HG03135 (cell line): ENCODE results near the gene CSTB.
"Not testable (repeated sequence)": the region's sequence is repeated elsewhere in the genome, so short reads cannot be mapped to it uniquely, and the experiment has no call there.

Source experiments
- ATAC-seq: cut with Tn5 transposase; IDR thresholded peaks from one replicate; pipeline ENCODE4 v1.9.1; 2021; ENCODE audit warnings: mild to moderate bottlenecking, moderate library complexity; ENCODE audit not compliant: unreplicated experiment

Gene CSTB, protein sequence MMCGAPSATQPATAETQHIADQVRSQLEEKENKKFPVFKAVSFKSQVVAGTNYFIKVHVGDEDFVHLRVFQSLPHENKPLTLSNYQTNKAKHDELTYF

DNA sequence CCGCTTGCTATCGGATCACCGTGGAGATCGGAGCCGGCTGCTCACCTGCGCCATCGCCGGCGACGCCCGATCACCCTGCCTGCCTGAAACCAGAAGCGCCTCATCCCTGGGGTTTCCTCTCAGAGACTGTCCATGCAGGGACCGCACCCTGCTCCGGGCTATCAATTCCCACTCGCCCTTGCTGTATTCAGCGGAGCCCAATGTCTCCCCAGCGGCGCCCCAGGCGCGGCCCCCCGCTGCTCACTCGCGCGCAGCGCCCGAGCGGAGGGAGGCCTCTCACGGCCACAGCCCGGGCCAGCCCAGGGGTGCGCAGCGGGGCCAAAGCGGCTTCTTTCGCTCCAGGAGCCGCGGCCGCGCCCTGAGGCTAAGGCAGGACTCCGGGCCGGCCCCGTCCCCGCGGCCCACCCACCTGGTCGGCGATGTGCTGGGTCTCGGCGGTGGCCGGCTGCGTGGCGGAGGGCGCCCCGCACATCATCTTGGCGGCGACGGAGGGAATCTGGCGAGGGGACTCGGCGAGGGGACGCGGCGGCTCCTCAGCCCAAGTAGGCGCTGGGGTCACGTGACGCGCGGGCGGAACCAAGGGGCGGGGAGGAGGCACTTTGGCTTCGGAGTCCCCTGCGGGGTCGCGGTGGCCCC, at the start of gene CSTB:
CSTB (minus strand) TSS at position 514 of the 636 bp plus-strand sequence; CDS start at position 475, 39 bp downstream.
- ATAC-seq, result no peak

DNA sequence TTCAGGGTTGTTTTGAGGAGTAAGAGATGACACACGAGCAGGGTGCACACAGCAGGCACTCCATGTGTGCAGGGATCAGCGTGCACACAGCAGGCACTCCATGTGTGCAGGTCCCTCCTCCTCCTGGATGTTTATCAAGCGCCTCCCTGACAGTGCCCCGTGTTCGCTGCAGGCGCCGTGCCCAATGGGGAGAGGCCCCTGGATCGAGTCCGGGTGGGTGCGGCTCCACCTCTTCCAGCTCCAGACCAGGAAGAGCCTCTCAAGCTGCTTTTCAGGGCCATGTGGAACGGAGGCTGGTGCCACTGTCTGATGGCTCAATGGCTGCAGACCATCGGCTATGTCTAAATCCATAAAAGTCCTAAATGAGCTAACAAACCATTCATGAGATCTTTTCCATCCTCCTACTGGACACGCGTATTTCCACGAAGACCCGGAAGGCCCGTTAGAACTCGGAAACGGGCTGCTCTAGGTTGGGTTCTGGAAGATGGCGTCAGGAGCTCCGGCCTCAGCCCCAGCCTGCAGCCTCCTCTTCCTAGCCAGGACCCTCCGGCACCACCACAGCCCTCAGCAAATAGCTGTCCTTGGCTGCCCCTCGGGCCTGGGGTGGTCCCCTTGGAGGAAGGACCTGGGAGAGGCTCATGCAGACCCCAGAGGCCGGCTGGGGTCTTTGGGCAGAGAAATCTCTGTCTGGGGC, 49.3 kb upstream of the CSTB start:
- ATAC-seq, result no peak

DNA sequence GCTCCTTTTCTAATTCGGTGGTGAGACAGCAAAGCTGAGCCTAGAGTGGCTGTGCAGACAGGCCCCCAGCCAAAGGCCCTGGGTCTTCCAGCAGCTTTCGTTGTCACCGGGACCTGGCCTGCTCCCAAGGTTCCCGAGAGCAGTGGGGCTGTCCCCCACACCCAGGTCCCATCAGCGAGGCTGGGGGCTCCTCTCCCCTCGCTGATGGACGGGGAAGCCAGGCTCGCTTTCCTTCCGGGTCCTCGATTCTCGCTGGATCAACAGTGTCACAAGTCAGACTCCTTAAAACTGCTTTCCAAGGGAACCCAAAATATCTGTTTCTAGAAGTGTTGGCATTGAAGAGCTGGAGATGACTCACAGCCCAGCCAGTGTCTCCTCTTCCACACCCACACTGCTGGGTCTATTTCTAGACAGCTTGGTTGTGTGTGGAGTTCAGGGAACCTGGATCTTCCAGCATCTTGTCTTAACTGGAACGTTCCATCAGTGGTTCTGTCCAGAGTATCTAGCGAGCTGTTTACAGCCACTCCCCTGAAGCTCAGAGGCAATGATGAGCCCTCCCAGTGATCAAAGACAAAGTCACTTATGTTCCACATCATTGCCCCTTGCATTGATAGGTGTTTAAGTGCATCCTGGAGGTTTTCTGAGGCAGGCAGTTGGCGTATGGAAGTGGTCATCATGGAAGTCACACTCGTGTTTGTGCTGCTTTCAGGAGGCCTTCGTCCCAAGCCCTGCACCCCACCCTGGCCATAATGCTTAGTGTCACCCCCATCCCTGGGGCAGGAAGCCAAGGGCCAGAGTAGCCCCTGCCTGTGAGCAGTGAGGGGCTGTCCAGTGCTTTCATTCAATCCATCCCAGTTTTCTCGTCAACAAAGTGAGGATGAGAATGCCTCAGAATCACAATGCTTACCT, 48.5 kb upstream of the CSTB start:
- ATAC-seq, result no peak

DNA sequence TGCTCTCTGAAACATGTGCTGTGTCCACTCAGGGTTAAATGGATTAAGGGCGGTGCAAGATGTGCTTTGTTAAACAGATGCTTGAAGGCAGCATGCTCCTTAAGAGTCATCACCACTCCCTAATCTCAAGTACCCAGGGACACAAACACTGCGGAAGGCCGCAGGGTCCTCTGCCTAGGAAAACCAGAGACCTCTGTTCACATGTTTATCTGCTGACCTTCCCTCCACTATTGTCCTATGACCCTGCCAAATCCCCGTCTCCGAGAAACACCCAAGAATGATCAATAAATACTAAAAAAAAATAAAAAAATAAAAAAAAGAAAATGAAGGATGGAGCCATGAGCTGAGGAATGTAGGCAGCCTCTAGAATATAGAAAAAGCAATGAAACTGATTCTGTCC, 46.6 kb upstream of the CSTB start:
- not testable (repeated sequence) for ATAC-seq

DNA sequence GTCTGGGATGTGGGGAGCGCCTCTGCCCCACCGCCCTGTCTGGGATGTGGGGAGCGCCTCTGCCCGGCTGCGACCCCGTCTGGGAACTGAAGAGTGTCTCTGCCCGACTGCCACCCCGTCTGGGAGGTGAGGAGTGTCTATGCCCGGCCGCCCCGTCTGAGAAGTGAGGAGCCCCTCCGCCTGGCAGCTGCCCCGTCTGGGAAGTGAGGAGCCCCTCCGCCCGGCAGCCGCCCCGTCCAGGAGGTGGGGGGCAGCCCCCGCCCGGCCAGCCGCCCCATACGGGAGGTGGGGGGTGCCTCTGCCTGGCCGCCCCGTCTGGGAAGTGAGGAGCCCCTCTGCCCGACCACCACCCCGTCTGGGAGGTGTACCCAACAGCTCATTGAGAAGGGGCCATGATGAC, 46.1 kb upstream of the CSTB start:
- ATAC-seq, result not testable (repeated sequence)

DNA sequence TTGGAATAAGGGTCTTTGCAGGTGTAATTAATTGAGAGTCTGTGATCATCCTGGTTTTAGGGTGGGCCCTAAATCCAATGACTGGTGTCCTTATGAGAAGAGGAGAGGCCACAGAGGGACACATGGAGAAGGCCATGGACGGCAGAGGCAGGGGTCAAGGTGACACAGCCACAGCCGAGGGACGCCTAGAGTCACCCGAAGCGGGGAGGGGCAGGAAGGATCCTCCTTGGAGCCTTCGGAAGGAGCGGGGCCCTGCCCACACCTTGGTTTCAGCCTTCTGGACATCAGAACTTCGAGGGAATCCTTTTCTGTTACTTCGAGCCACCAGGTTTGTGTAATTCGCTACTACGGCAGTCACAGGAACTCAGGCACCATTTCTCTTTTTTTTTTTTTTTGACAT, 44.4 kb upstream of the CSTB start:
- ATAC-seq, result no peak

DNA sequence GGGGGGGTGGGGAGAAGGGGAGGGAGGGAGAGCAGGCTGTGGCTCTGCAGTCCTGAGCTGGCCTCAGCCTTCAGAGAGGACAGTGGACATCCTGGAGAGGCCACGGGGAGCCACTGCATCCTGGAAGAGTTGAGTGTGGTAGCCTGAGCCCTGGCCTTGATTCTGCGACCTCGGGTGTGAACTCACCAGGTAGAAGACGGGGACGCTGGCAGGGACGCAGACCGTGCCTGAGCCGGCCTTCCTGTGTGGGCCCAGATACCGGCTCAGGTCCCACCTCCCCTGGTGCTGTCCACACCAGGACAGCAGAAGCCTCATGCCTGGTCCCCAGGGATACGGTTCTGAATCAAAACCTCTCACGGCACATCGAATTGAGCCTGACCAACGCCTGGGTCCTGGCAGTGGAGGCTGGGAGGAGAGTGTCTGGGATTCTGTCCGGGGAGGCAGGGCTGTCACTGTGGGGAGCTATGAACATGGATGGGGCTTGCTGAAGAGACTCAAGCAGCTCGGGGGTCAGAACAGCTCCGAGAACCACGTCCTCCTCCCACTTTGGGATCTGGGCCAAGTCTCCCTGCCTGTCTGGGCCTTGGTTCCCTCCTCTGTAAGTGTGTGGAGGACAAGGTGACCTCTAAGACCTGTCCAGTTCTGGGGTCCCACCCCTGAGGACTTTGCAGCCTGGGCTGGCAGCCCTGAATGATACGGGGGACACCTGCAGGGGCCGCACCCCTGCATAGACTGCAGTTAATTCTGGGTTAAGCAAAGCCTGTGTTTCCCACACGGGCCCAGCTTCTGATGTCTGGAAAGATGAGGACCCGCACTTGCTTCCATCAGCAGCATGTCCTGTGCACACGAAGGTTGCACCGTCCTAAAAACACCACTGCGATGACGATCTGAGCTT, 43.6 kb upstream of the CSTB start:
- ATAC-seq, result no peak

DNA sequence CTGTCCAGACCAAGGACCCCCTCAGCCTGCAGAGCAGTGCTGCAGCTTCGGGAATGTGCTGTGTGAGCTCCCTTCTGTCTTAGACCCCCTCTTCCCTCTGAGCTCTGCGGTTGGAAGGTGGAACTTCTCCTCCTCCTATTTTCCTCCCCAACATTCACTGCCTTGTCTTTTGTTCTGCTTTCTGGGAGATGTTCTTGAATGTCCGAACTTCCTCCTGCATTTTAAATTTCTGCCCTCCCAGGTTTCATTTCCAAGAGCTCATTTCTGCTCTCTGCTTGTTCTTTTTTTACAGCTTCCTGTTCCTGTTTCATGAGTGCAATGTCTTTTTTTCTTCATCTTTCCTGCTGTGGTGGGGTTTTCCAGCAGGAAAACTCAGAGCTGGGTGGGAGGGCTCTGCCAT, 42.6 kb upstream of the CSTB start:
- ATAC-seq, result no peak

DNA sequence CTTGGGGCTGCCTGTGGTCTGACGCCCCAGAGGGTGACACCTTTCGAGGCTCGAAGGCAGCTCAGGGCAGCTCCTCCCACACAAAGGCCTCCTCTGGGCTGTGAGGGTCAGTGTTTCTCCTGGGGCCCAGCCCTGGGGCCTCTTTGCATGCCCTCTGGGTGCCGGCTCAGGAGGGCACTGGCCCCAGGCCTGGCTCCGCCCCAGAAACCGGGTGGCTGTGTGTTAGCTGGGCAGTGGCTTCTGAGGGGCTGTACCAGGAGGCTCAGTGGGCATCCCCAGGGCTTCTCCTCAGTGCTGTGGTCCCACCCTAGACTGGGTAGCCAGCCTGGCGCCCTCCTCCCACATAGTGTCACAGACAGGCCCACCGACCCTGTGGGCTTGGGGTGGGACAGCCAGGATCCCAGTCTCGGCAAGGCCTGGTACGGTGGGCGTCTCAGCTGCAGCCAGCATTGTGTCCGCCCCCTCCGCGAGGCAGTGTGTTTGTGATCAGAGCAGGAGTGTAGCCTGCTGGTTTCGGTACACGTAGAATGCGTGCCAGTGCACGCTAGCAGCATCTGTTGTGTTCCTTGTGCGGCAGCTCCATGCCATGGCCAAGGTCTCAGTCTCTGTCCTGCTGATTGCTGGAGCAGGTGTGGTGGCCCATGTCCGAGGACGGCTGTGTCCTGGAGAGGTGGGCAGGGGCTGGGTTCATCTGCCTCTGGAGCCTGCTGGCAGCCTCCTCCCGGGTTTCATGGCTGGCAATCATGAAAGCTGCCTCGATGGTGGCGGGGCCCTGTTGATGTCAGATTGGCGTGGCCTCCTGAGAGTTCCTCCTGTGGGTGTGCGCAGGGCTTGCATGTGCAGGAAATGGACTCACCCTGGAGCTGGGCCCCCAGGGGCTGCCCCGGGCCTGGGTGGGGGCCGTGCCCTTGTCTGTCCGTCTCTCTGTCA, 41.3 kb upstream of the CSTB start:
- ATAC-seq, result no peak

DNA sequence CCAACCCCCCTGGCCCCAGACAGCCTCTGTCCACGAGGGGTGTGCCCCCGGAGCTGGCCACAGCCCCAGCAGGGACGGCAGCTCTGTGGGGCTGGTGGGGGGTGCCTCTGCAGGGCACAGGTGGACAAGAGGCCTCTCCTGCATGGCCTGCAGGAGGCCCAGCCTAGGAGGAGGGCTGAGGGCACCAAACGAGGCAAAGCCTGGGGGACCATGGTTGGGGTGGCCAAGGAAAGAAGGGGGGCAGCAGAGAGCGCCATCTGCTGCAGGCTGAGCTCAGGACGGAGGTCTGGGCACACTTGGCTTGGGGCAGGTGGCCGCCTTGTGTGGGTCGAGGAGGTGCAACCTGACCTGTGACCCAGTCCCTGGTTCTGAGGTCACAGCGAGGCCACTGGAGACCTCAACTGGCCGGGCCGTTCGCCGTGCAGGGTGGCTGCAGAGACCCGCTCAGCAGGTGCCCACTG, 40.5 kb upstream of the CSTB start:
- no peak for ATAC-seq

DNA sequence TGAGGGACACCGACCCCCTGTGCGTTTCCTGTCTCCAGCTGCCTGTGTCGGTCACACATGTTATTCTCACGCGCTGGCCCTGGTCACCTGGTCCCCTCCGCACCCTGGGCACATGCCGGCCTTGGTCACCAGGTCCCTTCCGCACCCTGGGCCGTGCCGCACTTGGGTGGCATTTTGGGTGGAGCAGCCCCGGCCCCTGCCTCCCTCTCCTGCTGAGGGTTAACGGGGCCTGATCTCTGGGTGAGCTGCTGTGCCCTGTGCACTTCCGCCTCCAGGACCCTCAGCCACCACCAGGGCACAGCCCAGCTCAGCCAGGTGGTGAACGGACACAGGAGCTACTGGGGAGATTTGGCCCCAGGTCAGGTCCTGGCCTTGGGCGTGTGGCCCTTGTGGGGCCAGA, 39.9 kb upstream of the CSTB start:
- ATAC-seq, result no peak

DNA sequence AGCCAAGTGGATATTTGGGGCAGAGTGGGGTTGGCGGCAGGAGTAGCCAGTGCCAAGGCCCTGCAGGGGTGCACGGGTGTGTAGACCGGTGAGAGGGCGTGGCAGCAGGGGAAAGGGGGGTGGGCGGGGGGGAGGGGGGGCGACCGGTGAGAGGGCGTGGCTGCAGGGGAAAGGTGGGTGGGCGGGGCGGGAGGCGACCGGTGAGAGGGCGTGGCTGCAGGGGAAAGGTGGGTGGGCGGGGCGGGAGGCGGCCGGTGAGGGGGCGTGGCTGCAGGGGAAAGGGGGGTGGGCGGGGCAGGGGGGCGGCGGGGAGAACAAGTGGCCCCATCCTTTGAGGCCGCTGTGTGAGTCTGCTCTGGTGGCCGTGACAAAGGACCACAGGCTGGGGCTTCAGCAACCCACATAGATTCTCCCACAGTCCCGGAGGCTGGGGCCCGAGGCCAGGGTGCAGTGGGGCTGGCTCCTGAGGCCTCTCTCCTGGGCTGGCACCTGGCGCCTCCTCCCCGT, 39.1 kb upstream of the CSTB start:
- ATAC-seq, result no peak

DNA sequence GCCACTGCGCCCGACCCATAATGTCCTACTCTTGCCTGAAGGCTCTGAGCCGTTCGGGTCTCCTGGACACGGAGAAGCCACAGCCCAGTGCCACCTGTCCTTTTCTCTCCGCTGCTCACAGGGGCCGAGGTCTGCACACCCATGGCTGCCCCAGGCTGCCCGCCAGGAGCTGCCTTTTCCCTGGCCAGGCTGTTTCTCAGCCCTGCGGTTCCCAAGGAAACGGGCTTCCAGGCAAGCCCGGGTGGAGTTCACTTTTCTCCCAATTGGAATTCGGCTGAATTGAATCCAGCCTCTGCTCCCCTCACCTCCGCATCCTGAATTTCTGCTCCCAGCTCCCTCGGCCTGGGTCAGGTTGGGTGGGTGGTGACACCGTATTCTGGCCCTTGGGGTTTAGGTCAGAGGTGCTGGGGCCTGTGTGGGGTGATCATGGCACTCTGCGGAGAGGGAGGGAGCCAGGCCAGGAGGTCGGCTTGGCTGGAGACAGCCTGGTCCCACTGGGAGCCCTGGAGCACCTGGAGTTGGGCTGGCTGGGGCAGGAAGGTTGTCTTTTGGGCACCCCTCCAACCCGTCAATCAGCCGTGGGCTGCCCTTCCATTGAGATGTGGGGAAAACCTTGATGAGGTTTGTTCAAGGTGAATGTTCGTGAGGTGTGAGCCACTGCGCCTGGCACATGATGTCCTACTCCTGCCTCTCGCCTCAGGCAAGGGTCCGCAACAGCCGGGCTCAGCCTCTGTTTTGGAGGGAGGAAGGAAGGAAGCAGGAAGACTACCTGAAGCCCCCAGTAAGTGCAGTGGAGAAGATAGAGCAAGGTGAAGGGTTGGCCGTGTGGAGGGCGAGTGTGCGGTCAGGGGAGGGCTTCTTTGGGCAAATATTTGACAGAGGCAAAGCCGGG, 38.4 kb upstream of the CSTB start:
- no peak for ATAC-seq

DNA sequence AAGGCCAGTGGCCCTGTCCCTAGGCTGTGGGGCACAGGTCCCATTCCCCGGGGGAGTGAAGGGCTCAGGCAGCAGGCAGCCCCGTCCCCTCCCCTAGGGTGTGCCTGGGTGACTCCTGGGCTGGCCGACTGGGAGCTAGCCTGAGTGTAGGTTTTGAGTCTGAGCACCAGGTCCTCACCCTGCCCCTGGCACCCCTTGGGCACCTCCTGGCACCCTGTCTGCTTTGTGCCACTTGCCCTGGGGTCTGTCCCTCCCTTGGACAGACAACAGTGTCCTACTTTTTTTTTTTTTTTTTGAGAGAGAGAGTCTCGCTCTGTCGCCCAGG, 37.5 kb upstream of the CSTB start:
- no peak for ATAC-seq

DNA sequence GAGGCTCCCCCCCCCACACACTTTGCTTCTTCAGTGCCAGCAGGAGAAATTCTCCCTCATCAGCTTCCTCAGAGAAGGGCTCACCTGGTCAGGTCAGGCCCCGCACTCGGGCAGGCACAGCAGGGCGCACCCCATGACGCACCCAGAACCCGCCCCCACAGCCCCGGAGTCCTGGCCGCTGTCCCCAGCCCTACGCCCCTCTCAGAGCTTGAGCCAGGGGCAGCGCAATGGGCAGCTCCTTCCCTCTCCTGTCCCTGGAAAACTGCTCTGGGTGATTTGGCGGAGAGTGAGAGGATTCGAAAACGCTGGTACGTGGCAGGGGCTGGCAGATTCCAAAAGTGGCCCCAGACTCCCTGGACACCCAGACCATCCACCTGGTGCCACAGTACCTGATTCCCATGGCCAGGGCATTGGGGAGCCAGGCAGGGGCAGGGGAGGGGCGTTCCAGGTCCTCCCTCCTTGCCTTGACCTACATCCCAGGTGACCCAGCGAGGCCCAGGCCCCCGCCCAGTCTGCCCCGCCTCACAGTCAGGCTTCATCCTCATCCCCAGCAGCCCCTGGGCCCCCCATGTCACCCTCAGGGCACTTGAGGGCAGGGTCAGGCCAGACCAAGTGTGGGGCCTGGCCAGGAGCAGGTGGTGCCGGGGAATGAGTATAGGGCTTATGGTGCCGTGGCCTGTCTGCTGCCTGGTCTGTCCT, 37.0 kb upstream of the CSTB start:
- ATAC-seq, result no peak

DNA sequence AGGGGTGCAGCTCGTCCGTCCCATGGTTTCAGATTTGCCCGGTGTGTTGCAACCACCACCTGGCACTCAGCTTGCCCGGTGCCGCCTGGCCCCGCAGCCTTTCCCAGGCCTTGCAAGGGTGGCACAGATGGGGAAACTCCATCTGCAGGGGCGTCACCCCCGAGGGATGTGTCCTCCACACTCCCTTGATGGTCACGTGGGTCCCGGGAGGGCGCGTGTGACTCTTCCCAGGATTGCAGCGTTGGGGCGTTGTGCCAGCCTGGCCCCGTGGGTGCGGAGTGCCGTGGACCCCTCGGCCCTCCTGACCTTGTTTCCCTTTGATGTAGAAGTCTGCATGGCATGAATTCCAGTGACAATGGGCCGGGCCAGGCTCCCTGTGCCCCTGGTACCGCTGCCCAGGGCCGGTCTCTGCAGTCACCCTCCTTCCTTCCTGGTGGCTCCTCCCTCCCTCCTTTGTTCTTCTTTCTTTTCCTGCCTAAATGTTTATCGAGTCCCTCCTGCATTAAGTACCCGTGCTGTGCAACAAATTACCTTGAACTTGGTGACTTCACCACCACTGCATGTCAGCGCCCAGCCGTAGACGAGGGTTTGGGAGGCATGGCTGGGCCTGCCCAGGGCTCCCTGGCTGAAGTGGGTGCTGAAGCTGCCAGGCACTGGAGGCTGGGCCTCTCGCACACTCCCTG, 36.2 kb upstream of the CSTB start:
- ATAC-seq, result no peak
